Left lobe of liver (tissue), 2 donors: ENCODE results near the gene L3HYPDH. TPM values are rescaled to one million over a fixed set of nuclear protein-coding genes. Genes with fewer than 3 reads are reported as not detected.
"Not testable (repeated sequence)": the region's sequence is repeated elsewhere in the genome, so short reads cannot be mapped to it uniquely, and the experiment has no call there.

ENCODE experiments used
- ATAC-seq: fragments of 200-7000 bp; cut with Tn5 transposase; one replicate; pipeline ENCODE4 v1.9.1; 2020; ENCODE audit warnings: mild to moderate bottlenecking, moderate library complexity
- DNase-seq: peaks from one replicate; pipeline ENCODE4 v3.0.0-alpha.2; 2020; ENCODE audit warnings: low spot score
- total RNA-seq: library from RNA; stranded (reverse); gene quantifications from one replicate; pipeline ENCODE4 v1.2.1, GENCODE V29; 2021
- donor health status: DM: no; HTN: no; CAD: no; lungs with moderate emphysema.
- donor health status: DM: no; HTN: yes; CAD: no.

Gene L3HYPDH
- total RNA-seq, 1 donor from 2014 or later, result 16.7 TPM

DNA sequence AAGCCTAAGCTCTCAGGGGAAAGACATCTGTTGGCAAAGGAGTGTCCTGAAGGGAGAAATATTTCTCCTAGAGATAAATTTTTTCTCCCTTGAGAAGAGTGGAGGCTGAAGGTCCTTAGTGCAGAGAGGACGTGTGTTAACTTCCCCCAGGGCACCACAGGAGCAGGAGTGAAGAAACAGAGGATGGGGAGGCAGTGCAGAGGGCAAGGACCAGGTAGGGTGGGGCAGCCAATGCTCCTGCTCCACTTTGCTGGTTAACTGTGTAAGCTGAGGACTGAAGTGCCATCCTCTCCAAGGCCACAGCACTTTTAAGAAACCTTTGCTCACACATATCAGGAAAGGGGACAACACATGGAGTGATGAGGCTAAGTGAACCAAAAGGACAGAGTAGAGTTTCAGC, 4.0 kb downstream of the L3HYPDH start:
- DNase-seq (no peak), ATAC-seq (no peak)

GRCh38 chr14:59478540-59478939, 5.7 kb downstream of the L3HYPDH start:
- DNase-seq, result no peak
- no peak for ATAC-seq

GRCh38 chr14:59475709-59476108, 8.5 kb downstream of the L3HYPDH start:
- ATAC-seq, result no peak

DNA sequence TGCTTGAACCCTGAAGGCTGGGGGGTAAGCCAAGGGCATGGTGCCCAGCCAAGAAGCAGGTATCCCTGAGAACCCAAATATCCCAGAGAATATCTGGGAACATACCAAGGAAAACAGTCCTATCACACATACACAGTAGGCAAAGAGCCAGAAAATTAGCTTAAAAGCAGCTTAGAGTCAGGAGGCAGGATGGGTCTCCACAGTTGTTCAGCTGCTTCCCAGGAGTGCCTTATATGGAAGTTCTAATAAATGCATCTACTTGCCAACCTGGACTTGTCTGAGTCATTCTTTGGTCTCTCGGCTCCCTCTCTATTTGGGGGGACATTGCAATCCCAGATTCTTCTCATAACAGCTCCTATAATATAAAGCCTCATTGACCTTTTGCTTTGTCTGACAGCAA, 10.0 kb downstream of the L3HYPDH start:
- no peak for ATAC-seq

More at GRCh38 chr14:59475709-59476108, 8.5 kb downstream of the L3HYPDH start:
- no peak for DNase-seq

DNA sequence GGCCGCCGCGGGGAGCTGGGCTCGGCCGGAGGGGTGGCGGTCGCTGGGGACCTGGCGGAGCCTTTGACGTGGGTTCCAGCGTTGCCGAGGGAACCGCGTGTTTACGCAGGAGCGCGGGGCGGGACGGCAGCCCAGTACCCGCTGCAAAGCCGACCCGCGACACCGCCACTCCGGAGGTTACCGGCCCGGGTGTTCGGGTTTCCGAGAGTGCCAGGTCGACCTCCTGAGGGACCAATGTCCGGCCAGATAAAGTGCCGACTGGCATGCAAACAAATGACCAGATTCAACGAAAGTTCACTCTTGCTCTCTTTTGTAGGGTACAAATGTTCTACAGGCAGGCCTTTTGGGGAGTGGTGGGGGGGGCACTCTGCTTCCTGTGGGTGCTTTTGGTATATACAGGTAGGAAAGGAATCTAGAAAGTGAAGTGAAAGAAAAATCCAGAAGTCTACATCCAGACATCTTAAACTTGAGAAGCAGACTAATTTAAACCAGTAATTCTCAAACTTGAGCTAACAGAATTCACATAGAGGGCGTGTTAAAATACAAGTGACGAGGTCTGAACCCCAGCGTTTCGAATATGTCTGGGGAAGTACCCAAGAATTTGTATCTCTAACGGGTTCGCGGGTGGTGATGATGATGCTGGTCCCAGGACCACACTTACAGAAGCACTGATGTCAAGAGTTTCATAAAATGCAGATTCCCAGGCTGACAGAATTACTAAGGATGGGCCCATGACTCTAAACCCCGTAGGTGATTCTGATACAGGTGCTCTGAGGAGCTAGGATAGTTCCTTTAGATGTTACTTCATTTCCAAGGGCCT, 18.7 kb downstream of the L3HYPDH start, which contains the start of gene GPR135:
TSS of gene GPR135 (minus strand) at position 65 of the 820 bp plus-strand sequence. CDS start 154 bp downstream, outside the sequence.
- peak; percentile 82 for ATAC-seq
- peak; percentile 79 for DNase-seq

More for the DNA sequence above, 10.0 kb downstream of the L3HYPDH start:
- no peak for DNase-seq

- DNase-seq, result peak; percentile 52
- ATAC-seq, result peak; percentile 81
Measured at GRCh38 chr14:59464486-59465315, 19.5 kb downstream of the L3HYPDH start.

DNA sequence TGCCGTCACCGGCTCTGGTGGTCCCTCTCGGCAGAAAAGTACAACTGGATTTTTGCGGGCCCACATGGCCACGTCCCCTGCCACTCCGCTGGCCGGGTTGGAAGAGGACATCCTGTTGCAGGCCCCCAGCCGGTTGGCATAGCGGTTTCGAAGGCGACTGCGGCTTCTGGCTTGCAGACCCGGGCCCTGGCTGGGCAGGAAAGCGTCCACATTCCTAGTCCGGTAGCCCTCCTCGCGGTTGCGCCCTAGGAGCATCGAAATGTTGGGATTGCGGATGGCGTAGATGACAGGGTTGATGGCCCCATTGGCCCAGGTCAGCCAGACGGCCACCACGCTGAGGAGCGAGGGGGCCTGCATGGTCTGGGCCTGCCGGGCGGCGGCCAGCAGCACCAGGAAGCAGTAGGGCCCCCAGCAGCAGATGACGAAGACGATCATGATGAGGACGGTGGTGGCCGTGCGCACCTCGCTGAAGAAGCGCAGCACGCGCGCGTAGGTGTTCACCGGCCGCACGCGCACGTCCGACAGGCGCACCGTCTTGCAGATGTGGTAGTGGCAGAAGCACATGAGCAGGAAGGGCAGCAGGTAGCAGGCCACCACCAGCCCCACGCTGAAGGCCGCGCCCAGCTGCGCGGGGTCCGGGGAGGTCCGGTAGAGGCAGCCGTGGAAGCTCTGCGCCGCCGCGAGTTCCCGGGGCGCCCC, 20.3 kb downstream of the L3HYPDH start:
- DNase-seq (peak; percentile 48), ATAC-seq (no peak)

GRCh38 chr14:59461891-59462290, 22.3 kb downstream of the L3HYPDH start:
- ATAC-seq, result no peak

DNA sequence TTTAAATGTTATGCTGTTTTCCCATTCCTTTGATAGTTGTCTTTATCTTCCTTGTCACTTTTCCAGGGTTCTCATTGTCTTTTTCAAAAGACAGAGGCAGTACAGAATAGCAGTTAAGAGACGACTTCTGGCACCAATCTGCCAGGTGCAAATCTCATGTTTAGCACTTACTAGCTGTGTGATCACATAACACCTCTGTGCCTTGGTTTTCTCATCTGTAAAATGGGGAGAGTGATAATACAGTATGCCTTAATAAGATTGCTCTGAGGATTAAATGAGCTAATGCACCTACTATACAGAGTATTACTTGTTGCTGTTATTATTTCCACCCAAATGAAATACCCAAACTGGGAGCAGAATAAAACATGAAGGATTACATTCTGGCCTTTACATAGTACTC, 23.8 kb downstream of the L3HYPDH start:
- DNase-seq (no peak), ATAC-seq (no peak)

More at GRCh38 chr14:59461891-59462290, 22.3 kb downstream of the L3HYPDH start:
- no peak for DNase-seq

GRCh38 chr14:59458486-59458885, 25.7 kb downstream of the L3HYPDH start:
- ATAC-seq (no peak), DNase-seq (no peak)

- ATAC-seq (no peak), DNase-seq (no peak)
Measured at GRCh38 chr14:59455411-59455810, 28.8 kb downstream of the L3HYPDH start.

- DNase-seq, result no peak
- ATAC-seq, result no peak
Measured at GRCh38 chr14:59454139-59454538, 30.1 kb downstream of the L3HYPDH start.

DNA sequence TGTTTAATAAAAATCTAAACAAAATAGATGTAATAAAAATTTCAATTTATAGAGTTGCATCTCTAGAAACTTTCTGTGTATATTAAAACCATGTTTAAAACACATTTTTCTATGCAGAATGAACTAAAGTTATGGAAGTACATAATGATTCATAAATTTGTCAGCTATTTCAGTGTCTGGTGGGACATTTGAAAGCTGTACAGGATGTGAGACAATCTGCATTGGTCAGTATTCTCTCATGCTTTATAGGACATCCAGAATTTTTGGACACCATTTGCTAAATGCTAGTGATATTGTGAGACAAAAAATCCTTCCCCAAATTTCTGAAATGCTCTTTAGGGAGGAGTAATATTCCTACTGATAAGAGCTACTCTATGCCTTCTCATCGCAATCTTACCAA, 32.4 kb downstream of the L3HYPDH start:
- ATAC-seq (no peak), DNase-seq (no peak)

- ATAC-seq (no peak), DNase-seq (no peak)
Measured at GRCh38 chr14:59450716-59451115, 33.5 kb downstream of the L3HYPDH start.

DNA sequence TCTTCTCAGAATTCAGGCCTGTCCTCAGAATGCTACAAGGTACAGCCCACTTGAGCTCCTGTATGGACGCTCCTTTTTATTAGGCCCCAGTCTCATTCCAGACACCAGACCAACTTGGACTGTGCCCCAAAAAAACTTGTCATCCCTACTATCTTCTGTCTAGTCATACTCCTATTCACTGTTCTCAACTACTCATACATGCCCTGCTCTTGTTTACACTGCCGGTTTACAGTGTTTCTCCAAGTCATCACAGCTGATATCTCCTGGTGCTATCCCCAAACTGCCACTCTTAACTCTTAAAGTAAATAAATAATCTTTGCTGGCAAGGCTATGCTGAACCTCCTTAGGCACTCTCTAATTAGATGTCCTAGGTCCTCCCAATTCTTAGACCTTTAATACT, 35.5 kb downstream of the L3HYPDH start:
- ATAC-seq, DNase-seq: not testable (repeated sequence)

DNA sequence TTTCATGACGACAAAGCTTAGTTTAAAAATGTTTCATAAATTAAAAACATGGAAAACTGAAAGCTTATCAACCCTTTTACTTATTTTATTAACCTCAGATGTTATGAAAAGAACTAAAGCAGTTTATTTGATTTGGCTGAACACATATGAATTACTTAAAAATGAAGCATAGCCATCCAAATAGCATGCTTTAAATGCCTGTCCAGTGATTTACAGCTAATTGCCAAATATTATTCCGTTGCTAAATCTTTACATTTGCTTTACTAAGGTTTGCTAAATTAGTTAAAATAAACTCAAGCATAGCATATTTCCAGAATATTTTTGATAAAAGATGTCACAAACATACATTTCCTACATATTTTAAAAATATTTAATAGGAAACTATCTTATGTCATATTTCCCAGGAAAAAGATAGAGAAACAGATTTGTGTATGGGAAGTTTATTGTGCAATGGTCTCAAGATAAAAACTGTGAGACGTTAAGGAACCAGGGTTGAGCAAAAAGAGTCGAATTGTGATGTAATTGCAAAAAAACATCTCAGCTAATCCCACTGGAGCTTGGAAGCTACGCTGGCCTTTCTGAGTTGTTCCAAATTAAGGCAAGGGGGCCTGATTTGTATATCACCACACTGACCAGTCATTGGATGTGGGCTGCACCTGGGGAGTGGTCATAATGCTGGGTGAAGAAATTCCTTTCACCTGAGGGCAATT, 44.8 kb downstream of the L3HYPDH start:
- ATAC-seq (no peak), DNase-seq (no peak)

GRCh38 chr14:59438195-59438647, 46.0 kb downstream of the L3HYPDH start:
- ATAC-seq (no peak), DNase-seq (no peak)

- ATAC-seq (no peak), DNase-seq (no peak)
Measured at GRCh38 chr14:59435987-59436386, 48.2 kb downstream of the L3HYPDH start.

DNA sequence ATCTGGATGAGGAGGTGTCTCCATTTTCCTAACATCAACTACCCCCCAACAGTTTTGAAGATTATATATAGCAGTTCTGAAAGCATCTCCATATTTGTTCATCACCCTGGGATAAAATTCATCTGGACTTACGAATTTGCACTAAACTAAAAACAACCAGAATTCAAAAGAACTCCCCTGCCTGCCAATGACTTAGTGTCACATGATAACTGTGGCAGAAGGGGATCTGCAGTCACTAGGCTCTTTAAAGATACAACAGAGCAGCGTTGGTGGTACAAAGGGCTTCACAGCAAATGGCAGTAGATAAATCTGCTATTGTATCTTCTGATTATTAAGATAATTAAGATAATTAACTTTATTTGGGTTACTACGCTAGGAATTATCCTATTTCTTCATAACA, 49.1 kb downstream of the L3HYPDH start:
- no peak for DNase-seq

DNA sequence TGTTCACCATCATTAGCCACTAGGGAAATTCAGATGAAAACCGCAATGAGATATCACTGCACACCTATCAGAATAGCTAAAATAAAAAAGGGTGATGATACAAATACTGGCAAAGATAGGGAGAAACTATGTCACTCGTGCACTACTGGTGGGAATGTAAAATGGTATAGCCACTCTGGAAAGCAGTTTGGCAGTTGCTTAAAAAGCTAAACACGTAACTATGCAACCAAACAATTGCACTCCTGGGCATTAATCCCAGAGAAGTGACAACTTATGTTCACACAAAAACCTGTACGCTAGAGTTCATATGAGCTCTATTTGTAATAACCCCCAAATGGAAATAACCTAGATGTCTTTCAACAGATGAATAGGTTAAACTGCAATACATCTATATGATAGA, 54.4 kb downstream of the L3HYPDH start:
- DNase-seq (no peak), ATAC-seq (no peak)

More for the DNA sequence above, 49.1 kb downstream of the L3HYPDH start:
- no peak for ATAC-seq
